Mammary epithelial cell (primary cell): ENCODE measurements around the gene NR1I2.

ENCODE experiments used
- CTCF ChIP-seq, 2 donors: IDR thresholded peaks in 1 of 2; conservative IDR thresholded peaks in 1 of 2; 2 replicates each; pipeline ENCODE4 v1.5.1; 2011 to 2012; ENCODE audit warnings: inconsistent platforms in 2 of 2, low read length in 2 of 2, mild to moderate bottlenecking in 2 of 2, control low read depth in 1 of 2, low read depth in 1 of 2; ENCODE audit not compliant: insufficient read depth in 1 of 2; ENCODE audit errors: extremely low read depth in 1 of 2
- EZH2 ChIP-seq: IDR thresholded peaks from 2 replicates; pipeline ENCODE4 v1.6.1; 2012; ENCODE audit warnings: low read length, inconsistent platforms, borderline replicate concordance

- TF ChIP-seq CTCF (conservative IDR thresholded peaks at IDR 0.05 in 1 of 2, IDR thresholded peaks at IDR 0.05 in 1 of 2; ENCODE audit: extremely low read depth in 1 of 2, insufficient read depth in 1 of 2, low read depth in 1 of 2, low read length in 2 of 2) (no peak), EZH2 (no peak)
Measured at GRCh38 chr3:119741657-119742590, 40.0 kb upstream of the NR1I2 start.
